GM19467 (cell line): ENCODE data around the gene BCAS3.
"Not testable (repeated sequence)": the region's sequence is repeated elsewhere in the genome, so short reads cannot be mapped to it uniquely, and the experiment has no call there.

Experiments used
- ATAC-seq: cut with Tn5 transposase; IDR thresholded peaks from one replicate; pipeline ENCODE4 v1.9.1; 2021; ENCODE audit warnings: mild to moderate bottlenecking, moderate library complexity; ENCODE audit not compliant: unreplicated experiment

The BCAS3 gene

DNA sequence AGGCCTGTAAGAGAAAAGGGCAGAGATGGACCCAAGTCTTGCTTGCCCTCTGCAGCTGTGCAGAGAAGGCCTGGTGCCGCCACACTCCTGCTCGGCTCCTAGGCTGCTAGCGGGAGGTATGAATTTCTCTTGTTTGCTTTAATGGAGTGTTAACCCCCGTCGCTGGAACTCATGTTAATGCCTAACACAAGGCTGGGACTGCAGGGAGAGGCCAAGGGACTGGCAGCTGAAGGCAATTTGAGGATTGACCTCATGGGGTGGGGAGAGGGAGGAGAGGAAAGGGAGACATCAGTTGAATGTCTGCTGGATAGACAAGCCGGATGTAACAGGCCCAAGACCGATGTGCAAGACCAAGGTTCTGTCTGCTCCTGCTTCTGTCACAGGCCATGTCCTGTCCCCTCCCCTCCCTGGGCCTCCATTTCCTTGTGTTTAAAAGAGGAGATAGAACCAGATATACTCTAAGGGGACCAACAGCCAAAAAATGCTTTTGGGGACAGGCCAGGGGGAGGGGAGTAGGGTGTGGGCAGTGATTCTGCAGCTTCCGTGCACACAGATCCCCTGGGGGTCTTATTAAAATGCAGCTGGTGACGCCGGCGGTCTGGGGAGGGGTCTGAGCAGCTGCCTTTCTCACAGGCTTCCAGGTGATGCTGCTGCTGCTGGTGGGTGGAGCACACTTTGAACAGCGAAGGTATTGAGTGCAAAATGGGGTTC is 675.3 kb downstream of the BCAS3 start:
- no peak for ATAC-seq

DNA sequence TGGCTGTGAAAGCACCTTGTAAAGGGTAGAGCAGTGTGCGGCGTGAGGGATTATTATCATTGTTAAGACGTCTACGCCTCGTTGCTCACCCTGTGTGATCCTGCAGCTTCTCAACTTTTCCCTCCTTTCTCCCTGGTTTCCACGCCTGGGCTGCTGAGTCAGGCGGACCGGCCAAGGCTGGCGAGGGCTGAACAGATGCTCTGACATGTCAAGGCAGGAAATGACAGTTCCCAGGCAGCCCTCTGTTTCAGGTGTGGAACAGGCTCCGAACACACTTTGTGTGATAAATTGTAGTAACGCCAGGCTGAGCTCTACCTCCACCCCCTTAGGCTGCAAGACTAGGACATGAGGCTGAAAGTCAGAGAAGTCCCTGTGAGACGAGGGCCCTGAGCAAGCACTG is 676.0 kb downstream of the BCAS3 start:
- no peak for ATAC-seq

DNA sequence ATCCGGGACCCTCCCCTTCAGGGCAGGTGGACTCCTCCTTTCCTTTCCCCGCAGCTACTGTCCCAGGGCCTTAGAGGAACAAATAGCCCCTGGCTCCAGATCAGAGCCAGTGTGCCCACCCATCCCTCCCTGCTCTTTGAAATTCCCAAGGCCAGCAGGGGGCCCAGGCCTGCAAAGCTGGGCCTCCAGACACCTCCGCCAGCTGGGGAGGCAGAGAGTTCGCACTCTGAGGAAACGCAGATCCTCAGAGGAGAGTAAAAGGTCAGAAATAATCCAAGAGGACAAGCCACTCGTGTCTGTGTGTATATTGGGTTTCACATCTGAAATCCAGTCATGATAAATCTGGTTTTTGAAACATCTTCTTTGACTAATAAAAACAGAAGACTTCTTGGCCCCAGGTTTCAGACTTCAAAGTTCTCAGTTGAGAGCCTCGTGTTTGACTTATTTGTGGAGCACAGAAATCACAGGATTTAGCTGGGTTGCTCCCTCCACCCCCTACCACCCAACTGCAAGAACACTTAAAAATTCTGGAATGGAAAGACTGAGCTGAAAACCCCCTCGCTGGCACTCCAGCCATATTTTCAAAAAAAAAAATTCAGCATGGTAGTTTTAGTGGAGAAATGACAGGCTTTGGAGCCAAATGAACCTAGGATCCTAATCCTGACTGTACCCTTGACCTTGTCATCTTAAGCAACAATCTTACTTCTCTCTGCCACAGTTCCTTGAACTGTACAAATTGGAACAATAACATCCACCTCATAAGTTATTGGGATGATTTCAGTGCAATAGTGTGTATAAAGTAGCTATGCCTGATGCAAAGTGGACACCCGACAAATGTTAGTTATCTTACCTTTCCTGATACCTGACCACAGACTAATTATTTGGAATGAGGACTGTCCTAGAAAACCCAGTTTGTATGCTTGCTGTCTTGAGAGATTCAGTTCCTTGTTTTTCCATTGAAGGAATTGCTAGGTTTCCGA is 677.5 kb downstream of the BCAS3 start:
- ATAC-seq = no peak

DNA sequence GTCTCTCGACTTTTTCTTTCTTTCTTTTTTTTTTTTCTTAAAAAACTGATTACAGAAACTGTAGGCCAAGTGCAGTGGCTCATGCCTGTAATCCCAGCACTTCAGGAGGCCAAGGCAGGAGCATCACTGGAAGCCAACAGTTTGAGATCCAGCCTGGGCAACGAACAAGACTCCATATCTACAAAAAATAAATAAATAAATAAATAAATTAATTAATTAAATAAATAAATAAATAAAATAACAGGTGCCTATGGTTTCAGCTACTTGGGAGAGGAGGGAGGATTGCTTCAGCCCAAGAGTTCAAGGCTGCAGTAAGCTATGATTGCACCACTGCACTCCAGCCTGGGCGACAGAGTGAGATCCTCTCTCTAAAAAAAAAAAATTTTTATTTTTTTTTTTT is 679.4 kb downstream of the BCAS3 start:
- ATAC-seq = not testable (repeated sequence)

DNA sequence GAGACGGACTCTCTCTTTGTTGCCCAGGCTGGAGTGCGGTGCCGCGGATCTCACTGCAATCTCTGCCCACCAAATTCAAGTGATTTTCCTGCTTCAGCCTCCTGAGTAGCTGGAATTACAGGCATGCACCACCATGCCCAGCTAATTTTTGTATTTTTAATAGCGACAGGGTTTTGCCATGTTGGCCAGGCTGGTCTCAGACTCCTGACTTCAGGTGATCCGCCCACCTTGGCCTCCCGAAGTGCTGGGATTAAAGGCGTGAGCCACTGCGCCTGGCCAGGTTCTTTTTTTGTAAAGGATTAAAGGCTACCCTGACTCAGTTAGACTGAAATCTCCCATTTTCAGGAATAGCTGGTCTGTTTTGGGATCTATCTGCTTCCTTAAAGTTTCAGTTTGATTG is 681.9 kb downstream of the BCAS3 start:
- not testable (repeated sequence) for ATAC-seq

DNA sequence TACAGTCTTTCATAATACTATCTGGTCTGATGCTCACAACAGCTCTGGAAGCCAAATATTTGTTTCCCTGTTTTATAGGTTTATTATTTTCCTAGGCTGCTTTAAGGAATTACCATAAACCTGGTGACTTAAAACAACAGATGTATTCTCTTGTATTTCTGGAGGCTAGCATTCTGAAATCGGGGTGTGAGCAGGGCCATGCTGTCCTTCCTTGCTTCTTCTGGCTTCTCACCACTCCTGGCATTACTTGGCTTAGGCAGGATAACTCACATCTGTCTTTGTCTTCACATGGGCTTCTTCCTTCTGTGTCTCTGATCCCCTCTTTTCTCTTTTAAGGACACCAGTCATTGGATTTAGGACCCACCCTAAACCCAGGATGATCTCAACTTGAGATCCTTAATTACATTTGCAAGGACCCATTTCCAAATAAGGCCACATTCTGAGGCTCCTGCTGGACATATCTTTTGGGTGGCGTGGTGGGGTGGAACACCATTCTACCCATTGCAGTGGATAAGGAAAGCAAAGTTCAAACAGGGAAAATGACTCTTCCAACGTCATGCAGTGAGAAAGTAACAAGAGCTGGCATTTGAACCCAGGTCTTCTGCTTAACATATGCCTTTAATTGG is 682.8 kb downstream of the BCAS3 start:
- ATAC-seq = no peak

DNA sequence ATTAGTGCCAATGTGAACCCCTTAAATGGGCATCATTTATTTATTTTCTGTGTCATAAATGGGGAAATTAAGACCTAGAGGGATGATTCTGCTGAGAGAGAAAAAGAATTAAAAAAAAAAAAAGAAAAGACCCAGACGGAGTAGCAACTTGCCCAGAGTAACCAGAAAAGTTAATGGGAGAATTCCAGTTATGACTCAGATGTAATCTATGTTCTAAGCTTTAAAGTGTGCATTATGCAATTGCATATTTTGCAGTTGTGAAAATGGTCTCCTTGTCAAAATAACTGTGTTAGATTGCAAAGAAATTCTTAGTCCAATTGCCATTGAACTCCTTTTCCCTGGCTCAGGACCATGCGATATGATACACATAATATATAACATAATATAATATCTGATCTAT is 683.4 kb downstream of the BCAS3 start:
- ATAC-seq = no peak

DNA sequence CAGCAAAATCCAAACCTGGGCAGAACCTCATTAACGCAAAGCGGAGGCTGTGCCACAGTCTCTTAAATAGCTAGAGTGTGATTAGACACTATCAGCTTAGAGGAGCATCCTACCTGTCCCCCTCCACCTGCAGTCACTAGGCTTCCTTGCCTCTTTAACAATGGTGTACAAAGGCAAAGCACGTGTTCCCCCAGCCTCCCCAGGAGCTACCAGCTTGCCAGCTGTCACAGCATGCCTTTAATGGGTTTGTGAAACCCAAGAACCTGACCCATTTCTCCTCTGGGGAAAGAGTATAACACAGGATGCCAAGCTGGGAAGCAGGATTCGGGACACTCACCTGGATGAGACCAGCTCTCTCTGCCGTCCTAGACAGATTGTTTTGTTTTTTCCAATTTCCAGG is 684.7 kb downstream of the BCAS3 start:
- no peak for ATAC-seq

DNA sequence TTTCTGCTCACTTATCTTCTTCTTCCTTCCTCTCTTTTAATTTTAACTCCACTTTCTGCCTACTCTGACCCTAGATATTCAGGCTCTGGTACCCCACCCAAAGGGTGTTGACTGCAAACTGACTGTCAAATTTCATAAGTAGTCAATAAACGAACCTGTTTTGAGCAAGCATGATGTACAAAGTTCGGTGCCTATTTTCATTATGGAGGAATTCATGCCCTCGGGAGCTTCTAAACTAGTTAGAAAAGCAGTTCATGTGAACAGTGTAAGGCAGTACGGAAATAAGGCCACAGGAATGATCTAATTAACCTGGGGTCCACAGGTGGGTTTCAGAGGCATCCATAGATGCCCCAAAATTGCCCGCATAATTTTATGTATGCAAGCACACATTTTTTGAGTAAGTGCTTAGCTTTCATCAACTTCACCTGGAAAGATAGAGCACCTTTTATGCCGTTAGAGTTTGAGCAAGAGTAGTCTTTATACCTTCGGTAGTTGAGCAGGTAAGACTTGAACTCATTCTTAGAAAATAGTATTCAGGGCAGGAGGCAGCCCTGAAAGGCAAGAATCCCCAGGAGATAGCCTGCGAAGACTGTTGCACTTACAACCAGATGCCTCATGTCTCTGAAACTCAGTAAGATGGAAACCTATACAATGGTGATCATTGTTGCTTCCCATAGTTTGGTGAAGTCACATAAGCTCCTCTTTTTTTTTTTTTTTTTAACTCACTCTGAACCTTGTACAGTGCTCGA is 685.4 kb downstream of the BCAS3 start:
- no peak for ATAC-seq

DNA sequence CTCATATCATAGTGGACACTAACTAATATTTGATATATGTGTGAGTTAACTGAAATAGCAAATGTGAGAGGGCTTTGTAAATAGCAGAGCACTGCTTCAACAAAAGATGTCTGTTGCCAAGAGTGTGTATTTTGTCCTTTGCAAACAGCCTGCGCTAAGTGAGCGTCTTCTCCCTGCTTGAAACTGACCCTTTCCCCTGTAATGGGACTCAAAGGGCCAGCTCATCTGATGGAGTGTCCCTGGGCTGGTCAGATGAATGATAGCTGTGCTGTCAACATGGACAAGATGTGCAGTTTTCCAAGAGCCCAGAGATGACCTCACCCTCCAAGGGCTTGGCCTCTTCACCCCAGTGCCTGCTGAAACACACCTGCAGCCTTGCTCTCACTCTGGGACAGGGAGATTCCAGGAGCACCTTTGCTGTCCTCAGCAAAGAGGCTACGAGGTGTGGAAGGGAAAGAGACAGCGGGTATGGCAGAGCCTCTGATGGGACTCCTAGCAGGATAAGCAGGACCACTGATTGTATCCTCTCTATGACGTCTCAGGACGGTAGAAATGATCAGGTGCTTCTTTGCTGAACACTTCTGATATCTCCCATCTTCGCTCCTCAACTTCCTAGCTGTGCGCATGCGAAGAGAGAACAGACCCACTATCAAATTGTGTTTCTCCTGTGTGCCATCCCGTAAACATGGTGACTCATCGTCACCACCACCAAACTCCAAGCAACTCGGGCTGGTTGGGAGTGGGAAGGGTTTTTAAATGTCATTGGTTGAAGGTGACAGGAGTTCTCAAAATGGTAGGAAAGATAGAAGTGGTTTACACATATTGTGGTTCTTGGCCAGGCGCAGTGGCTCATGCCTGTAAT is 686.2 kb downstream of the BCAS3 start:
- no peak for ATAC-seq

DNA sequence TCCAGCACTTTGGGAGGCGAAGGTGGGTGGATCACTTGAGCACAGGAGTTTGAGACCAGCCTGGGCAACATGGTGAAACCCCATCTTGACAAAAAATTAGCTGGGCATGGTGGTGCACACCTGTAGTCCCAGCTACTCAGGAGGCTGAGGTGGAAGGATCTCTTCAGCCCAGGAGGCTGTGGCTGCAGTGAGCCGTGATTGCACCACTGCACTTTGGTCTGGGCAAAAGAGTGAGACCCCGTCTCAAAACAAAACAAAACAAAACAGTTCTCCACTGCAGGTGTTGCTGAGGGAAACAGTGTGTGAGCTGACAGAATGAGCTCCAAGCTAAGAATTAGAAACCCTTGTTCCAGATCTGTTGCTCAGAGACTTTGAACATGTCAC is 686.8 kb downstream of the BCAS3 start:
- no peak for ATAC-seq

DNA sequence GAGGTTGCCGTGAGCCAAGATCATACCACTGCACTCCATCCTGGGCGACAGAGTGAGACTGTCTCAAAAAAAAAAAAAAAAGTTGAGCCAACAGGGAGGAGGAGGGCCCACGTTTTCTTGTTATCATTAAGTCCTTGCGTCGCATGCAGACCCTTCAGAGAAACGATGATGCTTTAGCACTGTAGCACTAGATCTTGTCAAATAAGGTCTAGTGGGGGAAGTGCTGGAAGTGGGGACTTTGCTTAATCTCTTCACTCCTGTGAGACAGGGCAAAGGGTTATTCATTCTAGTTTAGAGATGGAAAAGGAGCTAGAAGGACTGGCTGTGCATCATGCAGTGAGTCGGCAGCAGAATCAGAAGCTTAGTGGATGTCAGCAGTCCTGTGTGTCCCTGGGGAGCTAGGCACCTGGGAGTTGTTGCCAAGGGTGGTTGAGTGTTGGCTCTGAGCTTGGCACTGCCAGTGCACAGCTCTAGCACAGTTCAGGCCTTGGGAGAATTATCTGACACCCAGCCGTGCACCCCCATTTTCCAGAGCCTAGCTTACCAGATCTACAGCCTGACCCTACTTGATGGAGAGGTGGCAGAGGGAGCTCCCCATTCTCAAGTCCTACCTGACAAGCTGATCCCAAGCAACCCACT is 688.5 kb downstream of the BCAS3 start:
- ATAC-seq = no peak

DNA sequence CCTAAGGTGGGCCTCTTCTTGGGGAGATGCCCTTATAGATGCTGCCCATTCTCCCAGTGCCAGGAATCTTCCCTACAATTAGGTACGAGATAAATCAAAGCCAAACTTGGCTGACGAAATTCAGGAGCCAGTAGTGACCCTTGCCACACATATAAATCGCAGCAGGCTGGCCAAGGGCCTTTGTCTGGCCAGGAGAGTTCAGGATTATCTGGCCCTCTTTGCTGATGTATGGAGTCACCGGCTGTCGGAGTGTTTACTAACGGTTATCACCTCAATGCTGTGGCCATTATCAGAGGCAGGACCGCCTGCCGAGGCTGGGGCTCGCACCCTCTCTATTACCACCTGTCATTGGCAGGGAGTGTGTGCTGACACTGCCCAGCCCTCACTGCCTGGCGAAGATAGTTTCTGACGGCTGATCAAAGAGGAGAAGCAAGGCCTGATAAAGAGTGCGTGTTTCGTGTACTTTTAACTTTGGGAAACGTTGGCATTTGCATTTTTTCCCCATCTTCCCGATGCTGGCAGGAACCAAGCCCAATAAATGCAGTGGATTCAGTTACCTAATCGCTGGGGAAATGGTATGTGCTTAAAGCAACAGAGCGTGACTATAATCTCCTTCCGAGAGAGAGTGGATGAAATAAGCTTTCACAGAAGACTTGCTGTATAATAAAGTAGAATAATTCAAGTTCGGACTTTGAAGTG is 689.2 kb downstream of the BCAS3 start:
- ATAC-seq = no peak

DNA sequence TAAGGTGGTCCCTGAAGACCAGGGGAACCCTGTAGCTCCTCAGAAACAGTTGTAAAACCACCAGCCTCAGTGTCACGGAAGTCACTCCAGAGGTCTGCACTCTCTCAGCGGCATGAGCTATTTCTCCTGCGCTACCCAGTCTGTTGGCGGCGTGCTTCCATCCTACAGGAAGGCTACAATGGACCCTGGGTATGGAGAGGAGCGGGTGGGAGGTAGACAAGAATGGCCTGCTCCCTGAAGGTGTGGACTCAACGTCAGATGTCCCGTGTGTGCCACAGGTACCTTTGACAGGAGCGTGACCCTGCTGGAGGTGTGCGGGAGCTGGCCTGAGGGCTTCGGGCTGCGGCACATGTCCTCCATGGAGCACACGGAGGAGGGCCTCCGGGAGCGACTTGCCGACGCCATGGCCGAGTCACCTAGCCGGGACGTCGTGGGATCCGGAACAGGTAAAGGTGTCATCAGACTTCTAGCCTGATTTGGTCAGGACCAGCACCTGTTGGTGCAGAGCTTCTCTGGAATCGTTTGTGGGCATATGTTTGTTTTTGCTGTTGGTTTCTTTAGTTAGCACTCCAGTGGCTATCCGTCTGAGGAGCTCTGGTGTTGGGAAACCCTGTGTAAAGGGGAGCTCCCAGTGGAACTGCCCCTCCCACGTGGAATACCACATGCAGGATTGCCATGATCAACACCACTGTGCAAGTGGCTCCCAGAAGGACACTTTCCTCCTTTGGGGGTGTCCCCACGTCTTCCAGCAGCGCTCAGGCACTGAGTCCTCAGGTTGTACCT is 690.6 kb downstream of the BCAS3 start:
- ATAC-seq = no peak

DNA sequence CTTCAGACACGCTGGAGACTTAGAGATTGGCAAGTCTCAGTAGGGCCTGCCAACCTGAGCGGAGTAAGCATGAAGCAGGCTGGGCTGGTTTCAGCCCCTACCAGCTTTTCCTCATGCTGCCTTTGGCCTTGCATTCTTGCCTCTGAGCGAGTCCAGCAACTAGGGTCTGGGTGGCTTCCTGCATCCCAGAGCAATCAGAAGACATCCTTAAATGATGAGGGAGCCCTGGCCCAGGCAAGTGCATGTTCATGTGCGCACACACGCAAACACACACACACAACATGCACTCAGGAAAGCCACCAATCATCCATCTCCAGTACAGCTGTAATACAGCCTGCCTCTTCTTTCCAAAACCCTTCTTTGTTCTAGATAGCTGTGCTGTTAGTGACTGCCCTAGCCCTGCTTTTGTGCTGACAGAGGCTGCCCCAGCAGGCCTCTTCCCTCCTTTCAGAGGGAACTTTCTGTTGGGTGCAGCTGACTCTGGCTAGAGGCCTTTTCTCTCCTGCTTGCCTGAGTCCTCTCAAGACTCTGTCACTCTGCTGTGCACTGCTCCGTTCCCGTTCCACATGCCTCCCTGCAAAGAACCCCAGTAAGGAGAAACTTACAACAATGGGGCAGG is 691.3 kb downstream of the BCAS3 start:
- ATAC-seq = no peak

DNA sequence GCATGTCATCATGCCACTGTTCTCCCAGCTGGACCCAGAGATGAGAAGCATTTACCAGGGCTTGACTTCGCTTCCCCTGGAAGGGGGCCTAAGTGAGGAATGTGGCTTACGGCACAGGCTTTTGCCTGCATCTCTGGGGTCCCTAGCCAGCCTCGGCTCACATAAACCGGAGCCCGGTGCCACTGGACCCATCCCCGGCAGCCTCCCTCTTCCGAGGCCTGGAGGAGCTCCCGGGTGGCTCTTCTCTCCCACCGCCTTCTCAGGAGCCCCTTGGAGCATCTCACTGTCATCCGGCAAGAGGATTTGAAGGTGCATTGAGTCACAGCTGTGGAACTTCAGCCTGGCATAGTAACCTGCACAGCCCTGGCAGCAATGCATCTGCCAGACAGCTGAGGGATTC is 692.1 kb downstream of the BCAS3 start:
- ATAC-seq = no peak

DNA sequence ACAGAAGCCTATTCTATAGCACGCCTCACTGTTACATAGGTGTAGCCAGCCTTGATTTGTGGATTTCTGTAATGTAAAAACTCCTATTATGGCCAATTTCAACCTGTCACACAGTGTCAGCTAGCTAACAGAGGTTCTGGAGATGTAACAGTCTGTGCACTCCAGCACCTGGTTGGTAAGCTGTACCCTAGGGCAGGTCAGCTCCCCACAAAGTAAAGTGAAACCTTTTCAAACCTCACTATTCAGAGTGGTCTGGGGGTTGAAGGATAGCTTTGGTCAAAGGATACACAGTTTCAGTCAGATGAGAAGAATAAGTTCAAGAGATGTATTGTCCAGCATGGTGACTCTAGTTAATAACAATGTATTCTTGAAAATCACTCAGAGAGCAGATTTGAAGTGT is 693.5 kb downstream of the BCAS3 start:
- no peak for ATAC-seq

DNA sequence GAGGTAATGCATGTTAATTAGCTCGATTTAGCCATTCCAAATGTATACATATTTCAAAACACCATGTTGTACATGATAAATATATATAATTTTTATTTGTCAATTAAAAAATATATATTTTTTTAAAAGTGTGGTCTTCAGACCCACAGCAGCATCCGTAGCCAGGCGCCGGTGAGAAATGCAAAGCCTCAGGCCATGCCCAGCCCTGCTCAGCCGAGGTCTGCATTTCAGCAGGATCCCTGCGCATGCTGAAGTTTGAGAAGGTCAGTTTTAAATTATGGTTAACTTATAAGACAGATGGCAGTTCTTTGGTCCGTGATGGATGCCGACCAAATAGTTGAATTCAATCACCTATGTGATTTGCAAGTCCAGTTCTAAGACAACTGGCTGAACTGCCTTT is 694.0 kb downstream of the BCAS3 start:
- ATAC-seq = no peak
